ENCODE results near the gene MAML2.

DNA sequence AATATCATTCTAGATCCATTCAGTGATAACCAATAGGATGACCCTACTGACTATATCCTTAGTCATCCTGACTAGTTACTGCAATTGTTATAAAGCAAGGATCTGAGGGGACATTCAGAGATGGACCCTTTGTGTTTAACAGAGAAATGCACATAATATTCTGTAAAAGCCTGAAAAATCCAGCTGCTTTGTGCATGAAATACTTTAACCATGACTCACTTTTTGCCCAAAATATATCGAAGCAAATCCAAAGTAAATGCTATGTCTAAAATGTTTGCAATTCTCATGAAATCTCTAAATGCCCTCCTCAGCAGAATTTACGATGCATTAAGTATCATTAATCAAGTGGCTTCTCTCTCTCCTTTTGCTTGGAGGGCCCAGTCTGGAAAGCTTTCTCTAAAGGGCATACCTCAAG, 240.3 kb downstream of the MAML2 start:
- TF ChIP-seq, protein P1, sequence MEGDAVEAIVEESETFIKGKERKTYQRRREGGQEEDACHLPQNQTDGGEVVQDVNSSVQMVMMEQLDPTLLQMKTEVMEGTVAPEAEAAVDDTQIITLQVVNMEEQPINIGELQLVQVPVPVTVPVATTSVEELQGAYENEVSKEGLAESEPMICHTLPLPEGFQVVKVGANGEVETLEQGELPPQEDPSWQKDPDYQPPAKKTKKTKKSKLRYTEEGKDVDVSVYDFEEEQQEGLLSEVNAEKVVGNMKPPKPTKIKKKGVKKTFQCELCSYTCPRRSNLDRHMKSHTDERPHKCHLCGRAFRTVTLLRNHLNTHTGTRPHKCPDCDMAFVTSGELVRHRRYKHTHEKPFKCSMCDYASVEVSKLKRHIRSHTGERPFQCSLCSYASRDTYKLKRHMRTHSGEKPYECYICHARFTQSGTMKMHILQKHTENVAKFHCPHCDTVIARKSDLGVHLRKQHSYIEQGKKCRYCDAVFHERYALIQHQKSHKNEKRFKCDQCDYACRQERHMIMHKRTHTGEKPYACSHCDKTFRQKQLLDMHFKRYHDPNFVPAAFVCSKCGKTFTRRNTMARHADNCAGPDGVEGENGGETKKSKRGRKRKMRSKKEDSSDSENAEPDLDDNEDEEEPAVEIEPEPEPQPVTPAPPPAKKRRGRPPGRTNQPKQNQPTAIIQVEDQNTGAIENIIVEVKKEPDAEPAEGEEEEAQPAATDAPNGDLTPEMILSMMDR (conservative IDR thresholded peaks at IDR 0.05): no peak
- no peak for TF ChIP-seq ZFX (IDR thresholded peaks at IDR 0.05)

Data from C4-2B (cell line).